ENCODE results near the gene RNLS. TPM values are rescaled to one million over a fixed set of nuclear protein-coding genes. Genes with fewer than 3 reads are reported as not detected.

The RNLS gene
- total and polyA plus RNA-seq, 2 of the 8 experiments (the other 6 are each of a cell fraction or from before 2014, with no cell fraction given) = 7.5 to 12.7 TPM

GRCh38 chr10:88545359-88545758 lies 37.8 kb downstream of the RNLS start:
- Histone ChIP-seq H3K9me3 (ENCODE audit: insufficient read depth in 2 of 2, low read depth in 1 of 2, low read length in 1 of 2) (no peaks in the 10 kb centered on the region), H3K27me3 (replicated peaks in 1 of 4; ENCODE audit: control insufficient read depth in 3 of 4, extremely low read depth in 1 of 4, insufficient read depth in 3 of 4, low read length in 3 of 4) (no peaks in the 10 kb centered on the region), H4K8ac (ENCODE audit: extremely low read depth, insufficient read depth, low read length) (no peak overlapping the region), H3K23me2 (ENCODE audit: low read depth, low read length) (no peaks in the 10 kb centered on the region), H3K18ac (ENCODE audit: extremely low read depth, low read length) (no peak overlapping the region), H3K23ac (ENCODE audit: insufficient read length) (no peak overlapping the region), H4K20me1 (replicated peaks in 1 of 2; ENCODE audit: control insufficient read depth in 1 of 2, insufficient read depth in 2 of 2, low read length in 2 of 2) (no peaks in the 10 kb centered on the region), H3K4ac (replicated peaks; ENCODE audit: insufficient read length, low read depth, low read length) (no peak overlapping the region), H2AK5ac (ENCODE audit: low read depth, low read length) (no peak overlapping the region), H2BK120ac (replicated peaks; ENCODE audit: low read depth, low read length) (no peak overlapping the region), H3K27ac (ENCODE audit: low read depth, low read length) (no peak overlapping the region), H2BK5ac (ENCODE audit: low read depth, low read length) (no peak overlapping the region), H2BK20ac (ENCODE audit: low read length) (no peak overlapping the region), H3K79me2 (ENCODE audit: control insufficient read depth in 1 of 2, insufficient read depth in 2 of 2, low read length in 2 of 2) (no peaks in the 10 kb centered on the region), H3K4me3 (ENCODE audit: extremely low read depth in 1 of 4, insufficient read depth in 2 of 4, low read depth in 3 of 4, low read length in 4 of 4) (no peak overlapping the region), H4K5ac (ENCODE audit: insufficient read length, low read depth, low read length) (no peak overlapping the region), H2BK15ac (ENCODE audit: low read length) (no peak overlapping the region), H3K79me1 (ENCODE audit: low read depth, low read length) (no peaks in the 10 kb centered on the region), H3K56ac (replicated peaks; ENCODE audit: insufficient read length, low read depth, low read length) (no peak overlapping the region), H3K9ac (replicated peaks in 1 of 4; ENCODE audit: extremely low read depth in 1 of 4, low read depth in 3 of 4, low read length in 3 of 4) (no peak overlapping the region), H3K36me3 (ENCODE audit: control insufficient read depth in 2 of 4, insufficient read depth in 4 of 4, low read length in 3 of 4) (no peaks in the 10 kb centered on the region), H2BK12ac (ENCODE audit: low read depth, low read length) (no peak overlapping the region), H3K4me1 (replicated peaks in 1 of 4; ENCODE audit: control insufficient read depth in 3 of 4, insufficient read depth in 4 of 4, low read length in 3 of 4) (no peaks in the 10 kb centered on the region), H3K14ac (ENCODE audit: insufficient read length) (no peak overlapping the region), H2AFZ (ENCODE audit: low read length) (no peak overlapping the region), H3K4me2 (ENCODE audit: insufficient read depth in 1 of 2, low read depth in 2 of 2, low read length in 2 of 2) (no peak overlapping the region), H4K91ac (replicated peaks; ENCODE audit: insufficient read length, low read length) (no peak overlapping the region)
- WGBS, 2 experiments (ENCODE audit: extremely low coverage in 1 of 2, insufficient coverage in 1 of 2, insufficient read length in 1 of 2, insufficient replicate concordance in 2 of 2, low coverage in 1 of 2, low lambda C conversion rate in 2 of 2, missing lambda C conversion rate in 1 of 2) = 61% methylated on average over 4 of the region's 4 CpGs; no CpG with 5 or more reads in 1 of the 2 experiments
- CTCF ChIA-PET (ENCODE audit: partially characterized antibody) = no interaction called here
- POLR2A ChIA-PET (ENCODE audit: partially characterized antibody) = no interaction called here
- no peak for FAIRE-seq
- DNase-seq (ENCODE audit: low read depth in 1 of 2, low spot score in 2 of 2) = no peak
- TF ChIP-seq KDM4A (IDR thresholded peaks at IDR 0.05; ENCODE audit: low read depth, low read length, severe bottlenecking) (no peak), HDAC6 (IDR thresholded peaks at IDR 0.05; ENCODE audit: low read depth, low read length) (no peak), JUN (IDR thresholded peaks at IDR 0.05; ENCODE audit: low read depth, low read length) (no peak), BACH1 (IDR thresholded peaks at IDR 0.05; ENCODE audit: low read length) (no peak), POU5F1 (IDR thresholded peaks at IDR 0.05; ENCODE audit: low read depth, low read length) (no peak), POLR2AphosphoS5 (IDR thresholded peaks at IDR 0.05; ENCODE audit: low read depth, low read length) (no peak), RAD21 (IDR thresholded peaks at IDR 0.05 in 1 of 2, conservative IDR thresholded peaks at IDR 0.05 in 1 of 2; ENCODE audit: low read depth in 2 of 2, low read length in 2 of 2) (no peak), CBX8 (IDR thresholded peaks at IDR 0.05; ENCODE audit: borderline replicate concordance, low read depth, low read length) (no peak), ZNF274 (IDR thresholded peaks at IDR 0.05; ENCODE audit: borderline replicate concordance, extremely low read depth, low read length) (no peak)
